Neural progenitor cell (in vitro differentiated cells): ENCODE data around the gene SGO2.

Experiments used
- CTCF ChIP-seq: fragments of 200-600 bp; sonication (generic); IDR thresholded peaks from 2 replicates; pipeline ENCODE4 v1.5.1; 2017; ENCODE audit warnings: antibody characterized with exemption, mild to moderate bottlenecking
- EZH2 ChIP-seq: fragments of 200-600 bp; sonication (generic); IDR thresholded peaks from 2 replicates; pipeline ENCODE4 v1.6.1; 2017; ENCODE audit warnings: antibody characterized with exemption, mild to moderate bottlenecking, moderate library complexity
- EZH2phosphoT487 ChIP-seq: fragments of 200-600 bp; sonication (generic); IDR thresholded peaks from 2 replicates; pipeline ENCODE4 v1.6.1; 2017; ENCODE audit warnings: antibody characterized with exemption

DNA sequence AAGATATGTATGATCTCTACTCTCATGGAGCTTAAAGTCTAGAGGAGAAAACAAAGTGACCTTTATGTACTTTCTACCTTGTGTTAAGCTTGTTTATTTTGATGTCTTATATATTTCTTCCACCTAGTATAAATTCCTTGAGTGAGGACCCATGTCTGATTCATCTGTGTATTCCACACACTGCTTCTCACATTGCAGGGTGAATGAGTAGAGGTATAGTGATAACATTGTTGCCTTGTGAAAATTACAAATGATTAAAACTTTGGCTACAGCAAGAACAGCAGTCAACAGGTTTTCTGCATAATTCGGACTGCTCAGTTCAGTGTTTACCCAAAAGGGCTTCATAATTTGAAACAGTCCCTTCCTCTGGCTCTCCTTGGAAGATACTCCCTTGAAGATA is 96.1 kb downstream of the SGO2 start:
- TF ChIP-seq CTCF (no peak), EZH2 (no peak), EZH2phosphoT487 (no peak)
